NCI-H2227 treated with DMSO at 0.1 percent for 48 hours (cell line): ENCODE results near the gene SHROOM4.

Experiments
- DNase-seq: peaks from one replicate; lab custom pipeline; 2025; lab: John Stamatoyannopoulos, UW

SHROOM4 gene, protein sequence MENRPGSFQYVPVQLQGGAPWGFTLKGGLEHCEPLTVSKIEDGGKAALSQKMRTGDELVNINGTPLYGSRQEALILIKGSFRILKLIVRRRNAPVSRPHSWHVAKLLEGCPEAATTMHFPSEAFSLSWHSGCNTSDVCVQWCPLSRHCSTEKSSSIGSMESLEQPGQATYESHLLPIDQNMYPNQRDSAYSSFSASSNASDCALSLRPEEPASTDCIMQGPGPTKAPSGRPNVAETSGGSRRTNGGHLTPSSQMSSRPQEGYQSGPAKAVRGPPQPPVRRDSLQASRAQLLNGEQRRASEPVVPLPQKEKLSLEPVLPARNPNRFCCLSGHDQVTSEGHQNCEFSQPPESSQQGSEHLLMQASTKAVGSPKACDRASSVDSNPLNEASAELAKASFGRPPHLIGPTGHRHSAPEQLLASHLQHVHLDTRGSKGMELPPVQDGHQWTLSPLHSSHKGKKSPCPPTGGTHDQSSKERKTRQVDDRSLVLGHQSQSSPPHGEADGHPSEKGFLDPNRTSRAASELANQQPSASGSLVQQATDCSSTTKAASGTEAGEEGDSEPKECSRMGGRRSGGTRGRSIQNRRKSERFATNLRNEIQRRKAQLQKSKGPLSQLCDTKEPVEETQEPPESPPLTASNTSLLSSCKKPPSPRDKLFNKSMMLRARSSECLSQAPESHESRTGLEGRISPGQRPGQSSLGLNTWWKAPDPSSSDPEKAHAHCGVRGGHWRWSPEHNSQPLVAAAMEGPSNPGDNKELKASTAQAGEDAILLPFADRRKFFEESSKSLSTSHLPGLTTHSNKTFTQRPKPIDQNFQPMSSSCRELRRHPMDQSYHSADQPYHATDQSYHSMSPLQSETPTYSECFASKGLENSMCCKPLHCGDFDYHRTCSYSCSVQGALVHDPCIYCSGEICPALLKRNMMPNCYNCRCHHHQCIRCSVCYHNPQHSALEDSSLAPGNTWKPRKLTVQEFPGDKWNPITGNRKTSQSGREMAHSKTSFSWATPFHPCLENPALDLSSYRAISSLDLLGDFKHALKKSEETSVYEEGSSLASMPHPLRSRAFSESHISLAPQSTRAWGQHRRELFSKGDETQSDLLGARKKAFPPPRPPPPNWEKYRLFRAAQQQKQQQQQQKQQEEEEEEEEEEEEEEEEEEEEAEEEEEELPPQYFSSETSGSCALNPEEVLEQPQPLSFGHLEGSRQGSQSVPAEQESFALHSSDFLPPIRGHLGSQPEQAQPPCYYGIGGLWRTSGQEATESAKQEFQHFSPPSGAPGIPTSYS (N-terminal part only)

DNA sequence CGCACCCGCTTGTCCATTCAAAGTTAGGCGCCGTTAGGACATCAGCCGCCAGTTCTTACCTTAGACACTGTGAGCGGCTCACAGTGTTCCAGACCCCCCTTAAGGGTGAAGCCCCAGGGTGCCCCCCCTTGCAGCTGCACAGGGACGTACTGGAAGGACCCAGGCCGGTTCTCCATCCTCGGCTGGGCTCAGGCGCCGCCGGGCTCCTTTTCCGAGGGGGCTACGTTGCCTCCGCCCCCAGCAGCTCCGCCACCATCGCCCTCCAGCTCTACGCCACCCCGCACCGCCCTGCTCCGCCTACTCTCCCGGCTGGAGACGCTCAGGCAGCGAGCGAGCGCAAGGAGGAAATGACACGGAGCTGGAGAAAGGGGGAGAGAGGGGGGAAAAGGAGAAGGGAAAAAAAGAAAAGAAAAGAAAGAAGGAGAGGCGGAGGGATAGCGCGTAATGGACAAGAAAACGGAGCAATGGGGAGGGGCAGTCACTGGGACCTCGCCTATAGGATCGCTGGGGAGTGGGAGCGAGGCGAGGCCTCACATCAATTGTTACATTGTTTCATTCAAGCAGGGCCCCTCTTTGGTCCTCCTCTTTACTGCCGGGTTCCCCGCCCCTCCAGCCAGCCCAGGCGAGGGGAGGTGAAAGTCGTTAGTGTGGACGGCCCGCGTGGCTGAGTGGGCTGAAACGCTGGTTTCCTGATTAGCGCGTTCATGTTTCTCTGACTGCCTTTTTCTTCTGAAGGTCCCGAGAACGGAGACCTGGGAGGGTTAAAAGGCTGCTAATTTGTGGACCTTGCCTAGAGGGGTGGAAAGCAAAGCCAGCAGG, at the start of gene SHROOM4:
SHROOM4 (minus strand) TSS at position 352 of the 819 bp plus-strand sequence; CDS start at position 176, 176 bp downstream.
- peak; percentile 61 for DNase-seq

DNA sequence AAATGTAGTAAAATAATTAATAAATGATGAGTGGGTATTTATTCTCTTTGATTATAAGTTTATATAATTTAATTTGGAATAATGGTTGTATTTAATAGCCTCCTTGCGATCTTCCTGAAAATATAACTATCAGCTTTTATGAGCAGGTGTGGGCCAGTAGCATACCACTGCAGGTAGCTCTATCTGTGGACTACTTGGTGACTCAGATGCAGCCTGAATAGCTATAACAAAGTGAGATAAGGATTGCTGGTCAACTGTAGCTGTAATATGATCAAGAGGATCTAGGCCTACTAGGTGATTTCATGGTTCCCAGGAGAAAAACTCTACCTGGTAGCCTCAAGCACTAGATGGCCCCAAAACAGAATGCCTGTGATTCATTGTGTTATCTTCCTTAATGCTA, 49.5 kb upstream of the SHROOM4 start:
- DNase-seq: no peak

DNA sequence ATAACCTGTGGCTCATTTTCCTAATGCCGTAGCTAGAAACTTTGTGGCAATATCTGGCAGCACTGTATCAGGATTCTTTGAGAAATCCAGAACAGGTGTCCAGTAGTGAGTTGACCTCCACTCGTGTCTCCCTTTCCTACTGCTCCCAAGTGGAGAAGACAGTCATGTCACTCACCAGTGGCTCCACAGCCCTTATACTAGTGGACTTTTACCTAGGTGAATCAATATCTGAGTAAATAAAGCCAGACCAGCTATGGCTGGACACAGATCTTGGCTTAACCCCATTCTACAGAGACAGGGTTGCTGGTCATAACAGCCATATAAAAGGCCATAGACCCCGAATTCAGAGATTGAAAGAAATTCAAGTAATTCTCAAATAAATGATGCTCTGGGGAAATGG, 46.5 kb upstream of the SHROOM4 start:
- DNase-seq: no peak

DNA sequence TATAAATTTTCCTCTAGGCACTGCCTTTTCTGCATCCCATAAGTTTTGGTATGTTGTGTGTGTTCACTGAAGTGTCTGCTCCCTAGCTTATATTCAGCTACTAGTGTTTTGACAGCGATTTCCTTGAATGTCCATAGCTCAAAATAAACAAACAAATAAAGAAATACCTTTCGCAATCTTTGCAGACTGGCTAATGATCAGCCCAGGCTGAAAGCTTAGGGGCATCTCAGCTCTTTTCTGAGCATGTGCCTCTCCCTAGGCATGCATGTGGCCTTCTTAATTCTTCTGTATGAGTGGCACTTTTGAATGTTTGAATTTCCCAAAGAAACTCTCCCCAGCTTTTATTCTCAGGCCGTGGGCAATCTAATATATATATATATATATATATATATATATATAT, 44.6 kb upstream of the SHROOM4 start:
- DNase-seq: no peak

DNA sequence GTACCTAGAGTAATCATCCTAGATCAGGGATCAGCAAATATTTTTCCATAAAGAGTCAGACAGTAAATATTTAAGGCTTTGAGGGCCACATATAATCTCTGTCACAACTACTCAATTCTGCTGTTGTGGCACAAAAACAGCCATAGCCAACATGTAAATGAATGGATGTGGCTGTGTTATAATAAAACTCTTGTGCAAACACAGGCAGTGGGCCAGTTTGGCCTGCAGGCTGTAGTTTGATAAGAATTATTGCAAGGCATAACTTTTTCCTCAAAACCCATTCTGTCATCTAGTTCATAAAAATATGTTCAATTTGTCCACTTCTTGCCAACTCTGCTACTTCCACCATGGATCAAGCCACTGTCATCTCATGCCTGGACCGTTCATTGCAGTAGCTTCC, 39.4 kb upstream of the SHROOM4 start:
- DNase-seq: no peak

DNA sequence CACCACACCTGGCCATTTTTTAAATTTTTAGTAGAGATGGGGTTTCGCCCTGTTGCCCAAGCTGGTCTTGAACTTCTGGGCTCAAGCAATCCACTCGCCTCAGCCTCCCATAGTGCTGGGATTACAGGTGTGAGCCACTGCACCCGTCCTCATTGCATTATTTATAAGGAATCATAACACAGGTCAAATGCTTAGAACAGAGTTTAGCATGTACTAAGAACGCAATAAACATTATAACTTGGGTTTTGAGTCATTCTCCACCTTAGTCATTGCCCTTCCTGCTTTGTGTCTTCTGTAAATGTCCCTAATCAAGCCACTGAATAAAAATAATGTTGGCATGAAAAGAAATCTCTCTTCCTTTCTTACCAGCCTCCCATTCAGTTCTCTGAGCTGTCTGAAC, 38.5 kb upstream of the SHROOM4 start:
- DNase-seq: no peak

DNA sequence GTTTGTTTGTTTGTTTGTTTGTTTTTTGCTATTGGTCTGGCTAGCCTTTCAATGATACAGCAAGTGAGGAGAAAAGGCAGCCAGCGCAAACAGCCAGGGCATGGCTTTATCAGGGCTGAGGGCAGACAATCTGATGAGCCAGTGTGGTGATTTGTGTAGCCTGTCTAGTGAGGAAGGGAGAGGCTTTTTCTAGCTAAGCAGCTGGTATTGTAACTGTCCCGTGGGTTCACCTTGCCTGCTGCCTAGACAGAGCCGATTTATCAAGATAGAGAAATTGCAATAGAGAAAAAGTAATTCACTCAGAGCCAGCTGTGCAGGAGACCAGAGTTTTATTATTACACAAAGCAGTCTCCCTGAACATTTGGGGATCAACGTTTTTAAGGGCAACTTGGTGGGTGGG, 28.2 kb upstream of the SHROOM4 start:
- no peak for DNase-seq

DNA sequence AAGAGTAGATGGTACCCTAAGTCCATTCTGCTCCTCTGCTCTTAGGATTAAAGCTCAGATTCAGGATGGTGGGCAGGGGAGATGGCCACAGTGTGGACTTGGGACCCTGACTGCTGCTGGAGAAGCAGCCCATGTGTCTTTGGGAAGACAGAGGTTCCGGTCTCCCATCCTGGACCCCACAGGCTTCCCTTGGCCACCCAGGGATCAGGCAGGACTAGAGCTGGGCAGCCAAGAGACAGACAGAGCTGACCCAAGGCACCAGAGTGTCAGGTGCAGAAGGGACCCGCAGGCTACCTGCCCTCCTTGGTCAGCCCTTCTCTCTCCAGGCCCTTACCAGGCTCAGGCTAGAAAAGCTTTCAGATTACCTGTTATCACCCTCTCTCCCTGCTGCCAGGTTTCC, 25.7 kb upstream of the SHROOM4 start:
- no peak for DNase-seq

DNA sequence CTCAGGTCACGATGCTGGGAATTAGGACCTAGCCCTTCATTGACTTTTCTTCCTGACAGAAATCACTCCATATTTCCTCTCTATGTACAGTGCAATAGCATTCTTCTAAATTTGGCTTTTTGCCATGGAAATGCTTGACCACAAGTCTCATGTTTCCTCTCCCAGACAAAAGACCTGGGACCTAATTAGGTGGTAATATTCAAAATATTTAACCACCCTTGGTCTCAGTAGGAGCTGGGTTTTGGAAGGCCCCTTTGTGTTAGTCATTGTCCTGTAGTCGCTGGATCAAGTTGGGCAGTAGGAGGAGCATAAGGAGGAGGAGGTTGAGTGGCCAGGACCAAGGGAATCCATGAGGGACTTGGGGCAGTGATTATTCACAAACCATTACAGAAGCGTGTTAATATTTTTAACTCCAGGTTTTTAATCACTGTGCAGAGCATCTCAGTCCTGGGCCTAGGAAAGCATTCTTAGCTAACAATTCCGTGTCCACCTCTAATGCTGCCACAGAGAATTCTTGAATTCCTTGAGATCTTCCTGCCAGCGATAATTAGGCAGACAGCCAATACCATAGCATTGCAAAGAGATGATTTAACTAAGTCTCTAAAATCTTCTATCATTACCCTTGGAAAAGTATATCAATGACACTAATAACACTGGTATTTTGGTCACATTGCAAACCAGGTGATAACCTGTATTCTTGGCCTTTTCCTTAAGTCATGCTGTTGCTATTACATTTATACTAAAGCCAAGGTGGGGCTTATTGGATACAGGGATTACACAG, 25.0 kb upstream of the SHROOM4 start:
- no peak for DNase-seq

DNA sequence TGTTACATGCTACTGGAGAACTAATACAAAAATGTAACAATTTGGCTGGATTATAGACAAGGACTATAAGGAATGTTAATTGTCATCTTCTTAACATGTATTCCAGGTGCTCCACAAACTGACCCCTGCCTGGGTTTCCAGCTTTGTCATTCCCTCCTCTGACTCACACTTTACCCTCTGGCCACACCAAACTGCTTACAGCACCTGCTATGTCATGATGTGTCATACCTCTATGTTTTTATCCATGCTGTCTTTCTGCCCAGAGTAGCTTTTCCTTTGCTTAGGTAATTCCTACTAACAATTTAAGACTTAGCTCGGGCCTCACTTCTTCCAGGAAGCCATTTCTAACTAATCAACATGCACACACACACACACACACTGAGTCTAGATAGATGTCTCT, 14.0 kb upstream of the SHROOM4 start:
- no peak for DNase-seq

DNA sequence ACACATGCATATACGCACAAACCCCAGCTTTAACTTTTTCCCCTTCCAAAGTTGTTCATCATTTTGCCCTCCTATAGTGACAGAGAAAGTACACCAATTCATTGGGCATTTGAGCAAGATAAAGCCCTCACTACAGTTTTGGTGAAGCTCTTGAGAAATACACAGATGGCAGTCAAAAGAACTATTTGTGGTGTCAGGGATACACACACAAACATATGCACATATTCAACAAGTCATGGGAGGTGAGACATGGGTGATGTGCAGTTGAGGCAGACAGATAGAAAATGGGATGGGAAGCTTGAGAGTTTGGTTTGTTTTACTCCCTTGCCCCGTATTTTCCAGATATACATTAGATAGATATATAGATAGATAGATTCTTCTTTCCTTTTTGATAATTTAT, 11.8 kb upstream of the SHROOM4 start:
- no peak for DNase-seq

DNA sequence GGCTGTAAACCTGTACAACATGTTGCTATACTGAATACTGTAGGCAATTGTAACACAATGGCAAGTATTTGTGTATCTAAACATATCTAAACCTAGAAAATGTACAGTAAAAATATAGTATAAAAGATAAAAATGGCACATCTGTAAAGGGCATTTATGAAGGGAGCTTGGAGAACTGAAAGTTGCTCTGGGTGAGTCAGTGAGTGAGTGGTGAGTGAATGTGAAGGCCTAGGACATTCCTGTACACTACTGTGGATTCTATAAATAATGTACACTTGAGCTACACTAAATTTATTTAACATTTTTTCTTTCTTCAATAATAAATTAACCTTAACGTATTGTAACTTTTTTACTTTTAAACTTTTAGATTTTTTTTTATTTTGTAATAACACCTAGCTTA, 5.0 kb upstream of the SHROOM4 start:
- DNase-seq: no peak

DNA sequence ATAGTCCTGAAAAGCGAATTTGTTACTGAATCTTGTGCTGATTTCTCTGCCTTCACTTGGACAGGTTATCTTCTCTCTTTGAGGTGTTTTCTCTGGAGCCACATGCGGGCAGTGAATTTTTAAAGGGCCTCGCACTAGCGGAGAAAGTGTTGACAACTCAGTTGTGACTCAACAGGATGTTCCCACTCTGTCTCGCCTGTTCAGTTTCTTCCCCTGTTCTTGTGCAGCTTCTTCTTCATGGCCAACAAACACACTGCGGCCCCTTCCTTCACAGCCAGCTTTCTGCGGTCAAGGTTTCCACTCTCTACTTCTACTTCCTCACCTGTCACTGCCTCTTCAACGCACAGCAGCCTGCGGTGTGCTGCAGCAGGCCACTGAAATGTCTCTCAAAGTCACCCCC, 1.1 kb upstream of the SHROOM4 start:
- no peak for DNase-seq

DNA sequence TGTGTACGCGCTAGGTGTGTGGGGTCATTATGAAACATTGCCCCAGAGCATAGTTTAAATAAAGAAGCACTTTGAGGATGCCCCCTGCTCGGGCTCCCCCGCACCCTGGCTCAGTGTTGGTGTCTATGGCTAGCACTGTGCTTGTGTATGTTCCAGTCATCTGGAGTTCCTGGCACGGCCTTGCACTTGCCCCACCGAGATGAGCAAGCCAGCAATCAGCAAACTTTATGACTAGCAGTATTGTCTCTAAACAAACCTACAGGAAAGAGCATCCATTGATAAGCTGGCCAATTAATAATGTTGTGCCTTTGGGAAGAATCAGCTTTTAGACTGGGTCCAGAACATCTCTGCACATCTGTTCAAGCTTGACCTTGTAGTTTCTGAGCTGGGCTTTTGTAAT, 707 bp upstream of the SHROOM4 start:
- no peak for DNase-seq

DNA sequence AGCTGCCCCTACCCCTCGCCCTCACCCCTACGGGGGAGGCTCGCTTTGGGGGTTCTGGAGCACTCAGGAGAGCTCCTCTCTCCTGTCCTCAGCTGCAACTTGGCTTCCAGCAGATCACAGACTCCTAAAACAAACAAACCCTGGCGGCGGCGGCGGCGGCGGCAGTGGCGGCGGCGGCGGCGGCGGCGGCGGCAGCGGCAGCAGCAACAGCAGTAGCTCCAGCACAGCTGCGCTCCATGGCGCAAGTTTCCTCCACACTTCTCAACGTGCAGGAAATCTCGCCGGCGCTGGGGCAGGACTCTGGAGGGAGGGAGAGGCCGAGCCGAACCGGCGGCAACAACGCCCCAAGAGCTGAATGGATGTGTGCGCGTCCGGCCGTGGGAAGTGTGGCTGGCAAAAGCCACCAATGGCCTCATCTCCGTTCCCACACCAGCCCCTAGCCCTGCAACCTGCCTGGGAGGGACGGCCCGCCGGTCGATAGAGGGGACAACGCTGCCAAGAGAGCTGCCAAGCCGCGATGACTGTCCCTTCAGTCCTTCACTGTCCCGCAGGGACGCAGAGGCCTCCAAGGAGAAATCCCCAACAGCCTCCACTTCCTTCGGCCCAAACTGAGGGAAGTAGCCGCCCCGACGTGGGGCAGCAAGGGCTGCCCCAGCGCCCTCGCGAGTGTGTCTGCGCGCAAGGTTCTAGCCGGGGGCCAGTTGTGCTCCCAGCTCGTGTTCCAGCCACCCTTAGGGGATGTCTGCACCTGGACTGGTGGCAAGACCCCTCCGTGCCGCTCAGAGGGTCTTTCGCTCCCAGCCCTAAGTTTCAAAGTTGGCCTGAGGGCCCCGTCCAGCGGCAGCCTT, 775 bp downstream of the SHROOM4 start:
- DNase-seq: no peak

DNA sequence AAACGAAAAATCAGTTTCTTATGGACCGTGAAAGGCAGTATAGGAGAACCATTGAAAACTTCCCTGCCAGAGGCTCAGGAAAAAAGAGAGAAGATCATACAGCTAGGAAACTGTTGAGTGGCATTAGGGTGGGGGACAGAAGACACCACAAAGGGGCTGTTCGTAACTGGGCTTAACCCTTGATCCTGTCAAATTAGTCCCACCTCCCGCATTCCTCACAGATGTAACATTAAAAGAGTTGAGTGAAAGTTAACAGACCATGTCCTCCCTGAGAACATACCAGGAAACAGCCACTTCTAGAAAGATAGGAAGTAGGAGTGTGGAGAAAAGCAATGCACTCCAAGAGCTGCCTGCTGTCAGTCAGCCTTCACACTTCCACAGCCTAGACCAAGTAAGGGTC, 8.7 kb downstream of the SHROOM4 start:
- DNase-seq: no peak

DNA sequence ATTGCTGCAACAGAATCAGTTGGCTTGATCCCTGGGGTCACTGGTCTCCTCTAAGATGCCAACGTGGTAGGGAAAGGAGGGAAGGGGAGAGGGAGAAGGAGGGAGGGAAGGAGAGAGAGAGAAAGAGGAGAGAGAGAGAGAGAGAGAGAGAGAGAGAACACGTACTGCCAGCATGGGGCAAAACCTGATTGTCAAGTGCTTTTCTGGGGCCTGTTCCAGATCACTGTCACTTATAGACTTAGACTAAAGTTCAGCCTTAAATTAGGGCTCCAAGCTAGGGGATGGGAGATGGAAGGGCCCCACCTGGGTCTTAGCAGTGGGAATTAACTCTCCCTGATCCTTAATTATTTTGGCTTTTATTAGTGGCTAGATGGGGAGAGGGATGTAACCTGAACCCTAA, 12.9 kb downstream of the SHROOM4 start:
- no peak for DNase-seq

DNA sequence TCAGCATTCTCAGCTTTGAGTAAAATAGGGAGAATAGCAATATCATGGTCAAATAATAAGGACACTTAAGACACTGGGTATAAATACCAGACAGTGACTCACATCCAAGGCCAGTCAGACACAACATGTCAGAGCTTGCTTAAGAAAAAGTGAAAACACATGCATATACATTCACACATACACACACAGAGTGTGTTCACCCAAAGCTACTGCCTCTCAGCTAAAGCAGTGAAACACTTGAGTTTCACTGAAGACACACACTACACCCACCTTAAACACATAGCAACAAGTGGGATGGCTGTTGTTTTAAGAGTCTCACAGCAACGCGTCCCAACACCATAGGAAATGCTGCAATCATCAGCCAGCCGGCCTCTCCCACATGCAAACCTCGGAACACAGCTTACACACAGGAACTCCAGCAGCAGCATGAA, 14.4 kb downstream of the SHROOM4 start:
- DNase-seq: no peak

DNA sequence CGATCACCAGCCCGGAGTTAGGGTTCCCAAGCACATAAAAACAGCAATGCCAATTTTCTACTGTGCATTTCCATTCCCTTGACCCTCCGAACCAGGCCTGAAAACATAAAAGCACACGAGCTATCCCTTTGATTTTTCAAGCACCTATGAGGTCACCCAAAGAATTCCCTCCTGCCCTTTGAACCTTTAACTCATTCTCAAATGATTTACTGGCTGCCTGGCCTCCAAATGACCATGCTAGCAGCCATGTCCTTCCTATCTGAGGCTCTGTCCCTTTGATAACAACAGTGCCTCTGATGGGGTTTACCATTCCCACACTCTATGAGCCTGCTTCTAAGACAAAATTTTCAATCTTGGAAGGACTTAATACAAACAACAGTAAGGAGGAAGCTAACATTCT, 15.2 kb downstream of the SHROOM4 start:
- no peak for DNase-seq

DNA sequence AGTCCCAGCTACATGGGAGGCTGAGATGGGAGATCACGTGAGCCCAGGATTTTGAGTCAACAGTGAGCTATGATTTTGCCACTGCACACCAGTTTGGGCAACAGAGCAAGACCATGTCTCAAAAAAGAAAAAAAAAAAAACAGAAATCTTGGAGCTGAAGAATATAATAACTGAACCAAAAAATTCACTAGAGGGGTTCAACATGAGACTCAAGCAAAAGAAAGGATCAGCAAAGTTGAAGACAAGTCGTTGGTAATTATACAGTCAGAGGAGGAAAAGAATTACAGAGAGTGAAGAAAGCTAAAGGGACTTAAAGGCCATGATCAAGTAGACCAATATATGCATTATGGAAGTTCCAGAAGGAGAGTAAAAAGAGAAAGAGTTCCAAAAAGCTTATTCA, 26.9 kb downstream of the SHROOM4 start:
- no peak for DNase-seq
